HG03108 (cell line): ENCODE measurements around the gene ITGB4.

Experiments
- ATAC-seq: cut with Tn5 transposase; IDR thresholded peaks from one replicate; pipeline ENCODE4 v1.9.1; 2021; ENCODE audit warnings: moderate library complexity; ENCODE audit not compliant: unreplicated experiment

Gene ITGB4

GRCh38 chr17:75730065-75730464 is 8.8 kb downstream of the ITGB4 start:
- ATAC-seq, result no peak

GRCh38 chr17:75731086-75731715 is 9.9 kb downstream of the ITGB4 start:
- ATAC-seq, result no peak

GRCh38 chr17:75731716-75732498 is 10.6 kb downstream of the ITGB4 start:
- ATAC-seq, result no peak

- ATAC-seq, result no peak
These were observed 12.2 kb downstream of the ITGB4 start for GRCh38 chr17:75733471-75733870.

GRCh38 chr17:75734674-75735294 is 13.5 kb downstream of the ITGB4 start:
- ATAC-seq, result no peak

GRCh38 chr17:75736173-75736835 is 15.0 kb downstream of the ITGB4 start:
- ATAC-seq, result no peak

- ATAC-seq, result no peak
These were observed 16.1 kb downstream of the ITGB4 start for GRCh38 chr17:75737133-75737962.

- no peak for ATAC-seq
These were observed 17.1 kb downstream of the ITGB4 start for GRCh38 chr17:75738218-75738802.

- ATAC-seq, result no peak
These were observed 17.9 kb downstream of the ITGB4 start for GRCh38 chr17:75739174-75739573.

- no peak for ATAC-seq
These were observed 18.5 kb downstream of the ITGB4 start for GRCh38 chr17:75739801-75740200.

GRCh38 chr17:75740215-75740614 is 19.0 kb downstream of the ITGB4 start:
- no peak for ATAC-seq

- no peak for ATAC-seq
These were observed 19.4 kb downstream of the ITGB4 start for GRCh38 chr17:75740631-75741077.

GRCh38 chr17:75742337-75742736 is 21.1 kb downstream of the ITGB4 start:
- ATAC-seq, result no peak

GRCh38 chr17:75743625-75744206 is 22.5 kb downstream of the ITGB4 start:
- no peak for ATAC-seq

- no peak for ATAC-seq
These were observed 27.4 kb downstream of the ITGB4 start for GRCh38 chr17:75748706-75749105.

GRCh38 chr17:75749545-75750389 is 28.5 kb downstream of the ITGB4 start:
- no peak for ATAC-seq

GRCh38 chr17:75750661-75751423 is 29.6 kb downstream of the ITGB4 start:
- no peak for ATAC-seq
